Tibial artery (tissue), 4 donors: ENCODE results near the gene DNAH8.
"Not testable (repeated sequence)": the region's sequence is repeated elsewhere in the genome, so short reads cannot be mapped to it uniquely, and the experiment has no call there.

Experiments
- DNase-seq, 2 donors: peaks; one replicate each; pipeline ENCODE4 v3.0.0-alpha.2; 2019
- H3K27ac ChIP-seq, 2 donors: fragments of 200-600 bp; sonication (generic) in 1 of 2; 1 replicate in 1 of 2; 2 replicates in 1 of 2; pipeline ENCODE4 v1.5.1; 2018 to 2019; ENCODE audit warnings: mild to moderate bottlenecking in 1 of 2
- H3K27me3 ChIP-seq, 2 donors: fragments of 200-600 bp; sonication (generic) in 1 of 2; one replicate each; pipeline versions ENCODE4 v1.5.1 to v1.6.0; 2016 to 2019
- H3K36me3 ChIP-seq, 3 donors: fragments of 200-600 bp; sonication (generic) in 2 of 3; one replicate each; pipeline ENCODE4 v1.5.1; 2016 to 2019; ENCODE audit warnings: mild to moderate bottlenecking in 2 of 3
- H3K4me1 ChIP-seq, 4 donors: fragments of 200-600 bp; sonication (generic) in 2 of 4; 1 replicate in 3 of 4; 2 replicates in 1 of 4; pipeline ENCODE4 v1.5.1; 2016 to 2019
- H3K4me3 ChIP-seq, 2 donors: fragments of 200-600 bp; sonication (generic) in 1 of 2; 1 replicate in 1 of 2; 2 replicates in 1 of 2; pipeline ENCODE4 v1.5.1; 2018 to 2019; ENCODE audit warnings: mild to moderate bottlenecking in 2 of 2
- H3K9me3 ChIP-seq, 3 donors: fragments of 200-600 bp; sonication (generic) in 1 of 3; one replicate each; pipeline ENCODE4 v1.5.1; 2016 to 2019
- intact Hi-C: fragments of 100-400 bp; cut with DNase I; formaldehyde crosslinking; loops from one replicate; pipeline ENCODE4 v1.15.0; 2023; ENCODE audit warnings: low total_unique reads
- TF ChIP-seq, protein P1 (sequence below), 2 experiments: fragments of 200-600 bp in 1 of 2; fragments of 450-650 bp in 1 of 2; IDR thresholded peaks; one replicate each; pipeline ENCODE4 v1.5.1; 2017 to 2019; ENCODE audit warnings: antibody characterized with exemption in 2 of 2, mild to moderate bottlenecking in 1 of 2, moderate library complexity in 1 of 2

DNAH8 gene

DNA sequence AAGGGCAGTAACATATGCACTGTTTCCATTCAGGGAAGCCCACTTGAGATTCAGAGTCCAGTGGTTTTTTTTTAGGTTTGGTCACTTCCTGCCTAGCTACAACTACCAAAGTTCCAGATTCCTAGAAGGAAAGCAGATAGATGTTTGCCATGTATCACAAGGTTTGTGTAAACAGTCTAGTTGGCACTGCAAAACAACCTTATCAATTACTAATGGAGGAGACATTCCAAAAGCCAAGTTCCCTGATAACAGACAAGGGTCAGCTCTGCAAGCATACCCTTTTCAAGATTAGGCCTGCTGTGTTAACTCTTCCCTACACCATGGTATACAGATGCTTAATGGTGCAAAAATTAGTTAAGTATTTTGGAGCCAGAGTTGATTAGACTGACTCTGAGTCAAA is 192.2 kb downstream of the DNAH8 start:
- DNase-seq = no peak
- TF ChIP-seq, protein P1, sequence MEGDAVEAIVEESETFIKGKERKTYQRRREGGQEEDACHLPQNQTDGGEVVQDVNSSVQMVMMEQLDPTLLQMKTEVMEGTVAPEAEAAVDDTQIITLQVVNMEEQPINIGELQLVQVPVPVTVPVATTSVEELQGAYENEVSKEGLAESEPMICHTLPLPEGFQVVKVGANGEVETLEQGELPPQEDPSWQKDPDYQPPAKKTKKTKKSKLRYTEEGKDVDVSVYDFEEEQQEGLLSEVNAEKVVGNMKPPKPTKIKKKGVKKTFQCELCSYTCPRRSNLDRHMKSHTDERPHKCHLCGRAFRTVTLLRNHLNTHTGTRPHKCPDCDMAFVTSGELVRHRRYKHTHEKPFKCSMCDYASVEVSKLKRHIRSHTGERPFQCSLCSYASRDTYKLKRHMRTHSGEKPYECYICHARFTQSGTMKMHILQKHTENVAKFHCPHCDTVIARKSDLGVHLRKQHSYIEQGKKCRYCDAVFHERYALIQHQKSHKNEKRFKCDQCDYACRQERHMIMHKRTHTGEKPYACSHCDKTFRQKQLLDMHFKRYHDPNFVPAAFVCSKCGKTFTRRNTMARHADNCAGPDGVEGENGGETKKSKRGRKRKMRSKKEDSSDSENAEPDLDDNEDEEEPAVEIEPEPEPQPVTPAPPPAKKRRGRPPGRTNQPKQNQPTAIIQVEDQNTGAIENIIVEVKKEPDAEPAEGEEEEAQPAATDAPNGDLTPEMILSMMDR (IDR thresholded peaks at IDR 0.05) = no peak
- H3K4me3 ChIP-seq = no peak overlapping the region
- no peaks in the 10 kb centered on the region for H3K36me3 ChIP-seq
- H3K27me3 ChIP-seq = peaks cover 0 to 2% of the 10 kb centered on the region in 2 donors
- H3K27ac ChIP-seq = no peak overlapping the region
- H3K9me3 ChIP-seq = no peaks in the 10 kb centered on the region
- H3K4me1 ChIP-seq = no peaks in the 10 kb centered on the region
- intact Hi-C loops = no loop called here

GRCh38 chr6:38909015-38909730 is 194.1 kb downstream of the DNAH8 start:
- TF ChIP-seq, protein P1 (IDR thresholded peaks at IDR 0.05) = no peak
- no peak overlapping the region for H3K27ac ChIP-seq
- DNase-seq = no peak
- no peaks in the 10 kb centered on the region for H3K9me3 ChIP-seq
- intact Hi-C loops = no loop called here
- no peaks in the 10 kb centered on the region for H3K36me3 ChIP-seq
- no peak overlapping the region for H3K4me3 ChIP-seq
- H3K27me3 ChIP-seq = no peaks in the 10 kb centered on the region
- no peaks in the 10 kb centered on the region for H3K4me1 ChIP-seq

- no peaks in the 10 kb centered on the region for H3K36me3 ChIP-seq
- no peaks in the 10 kb centered on the region for H3K9me3 ChIP-seq
- no peak for DNase-seq
- no peak overlapping the region for H3K4me3 ChIP-seq
- no peak overlapping the region for H3K27ac ChIP-seq
- TF ChIP-seq, protein P1 (IDR thresholded peaks at IDR 0.05) = no peak
- no peaks in the 10 kb centered on the region for H3K4me1 ChIP-seq
- intact Hi-C loops = no loop called here
- no peaks in the 10 kb centered on the region for H3K27me3 ChIP-seq
These were observed 195.1 kb downstream of the DNAH8 start for GRCh38 chr6:38910207-38910606.

GRCh38 chr6:38912378-38912777 is 197.3 kb downstream of the DNAH8 start:
- H3K27ac ChIP-seq = no peak overlapping the region
- H3K4me1 ChIP-seq = no peaks in the 10 kb centered on the region
- no peak overlapping the region for H3K4me3 ChIP-seq
- DNase-seq = no peak
- TF ChIP-seq, protein P1 (IDR thresholded peaks at IDR 0.05) = no peak
- no peaks in the 10 kb centered on the region for H3K36me3 ChIP-seq
- H3K27me3 ChIP-seq = no peaks in the 10 kb centered on the region
- H3K9me3 ChIP-seq = no peaks in the 10 kb centered on the region
- intact Hi-C loops = no loop called here

DNA sequence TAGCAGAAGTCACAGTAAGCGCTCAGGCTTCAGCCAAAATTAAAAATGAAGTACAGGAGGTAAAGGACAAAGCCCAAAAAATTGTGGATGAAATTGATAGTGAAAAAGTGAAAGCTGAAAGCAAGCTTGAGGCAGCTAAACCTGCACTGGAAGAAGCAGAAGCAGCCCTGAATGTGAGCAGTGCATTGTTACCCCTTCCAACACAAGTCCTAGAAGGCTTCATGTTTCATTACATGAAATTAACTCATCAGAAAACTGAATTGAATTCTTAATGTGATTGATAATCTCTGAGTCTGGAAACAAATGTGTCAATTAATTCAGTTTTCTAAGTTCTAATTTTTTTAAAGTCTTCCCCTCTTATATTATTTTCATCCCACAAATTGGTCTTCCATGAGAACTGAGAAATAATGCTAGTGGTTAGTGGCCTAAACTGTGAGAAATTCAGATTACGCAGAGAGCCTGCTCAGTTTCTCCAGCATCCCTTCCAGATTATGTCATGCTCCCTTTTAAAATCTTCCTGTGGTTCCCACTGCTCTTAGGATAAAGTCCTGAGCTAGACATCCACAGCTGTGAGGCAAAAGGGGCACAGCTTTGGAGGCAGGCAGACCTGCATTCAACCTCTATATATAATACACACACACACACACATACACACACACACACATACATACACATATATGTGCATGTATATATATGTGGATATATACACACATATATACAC is 200.3 kb downstream of the DNAH8 start:
- H3K27ac ChIP-seq = no peak overlapping the region
- DNase-seq = no peak
- no peaks in the 10 kb centered on the region for H3K9me3 ChIP-seq
- H3K4me1 ChIP-seq = no peaks in the 10 kb centered on the region
- H3K27me3 ChIP-seq = no peaks in the 10 kb centered on the region
- TF ChIP-seq, protein P1 (IDR thresholded peaks at IDR 0.05) = no peak
- no peak overlapping the region for H3K4me3 ChIP-seq
- intact Hi-C loops = no loop called here
- H3K36me3 ChIP-seq = no peaks in the 10 kb centered on the region

GRCh38 chr6:38921540-38921939 is 206.4 kb downstream of the DNAH8 start:
- intact Hi-C loops, H3K9me3 ChIP-seq, H3K4me1 ChIP-seq, H3K36me3 ChIP-seq, H3K27ac ChIP-seq, H3K4me3 ChIP-seq, DNase-seq, H3K27me3 ChIP-seq: not testable (repeated sequence)
